Caco-2 (cell line): ENCODE results near the gene CCNQ. TPM values are rescaled to one million over a fixed set of nuclear protein-coding genes. Genes with fewer than 3 reads are reported as not detected.

Experiments
- BruUV-seq: library from RNA; stranded (reverse); fragments of 400-500 nt; replicated peaks from 2 replicates; lab custom pipeline; 2021; lab: Mats Ljungman, UMichigan
- CTCF ChIA-PET: fragments of 300-600 bp; sonication (Branson Sonifier 250); formaldehyde crosslinking; loops from one replicate; lab custom pipeline; 2022; ENCODE audit warnings: antibody characterized with exemption; lab: Charles Lee
- POLR2A ChIA-PET: fragments of 300-600 bp; sonication (Branson Sonifier 250); formaldehyde crosslinking; loops from one replicate; lab custom pipeline; 2022; ENCODE audit warnings: antibody characterized with exemption; lab: Charles Lee
- DNase-seq, 2 experiments: peaks; one replicate each; pipeline versions ENCODE4 v3.0.0 to v3.0.0-alpha.2; 2020 to 2022
- H3K27me3 ChIP-seq: replicated peaks from 2 replicates; pipeline ENCODE4 v1.6.0; 2011; ENCODE audit warnings: low read length; ENCODE audit not compliant: control insufficient read depth, insufficient read depth
- H3K36me3 ChIP-seq: 2 replicates; pipeline ENCODE4 v1.5.1; 2011; ENCODE audit warnings: low read length; ENCODE audit not compliant: control insufficient read depth, insufficient read depth
- H3K4me1 ChIP-seq: fragments of 250-450 bp; sonication (Bioruptor Pico); 2 replicates; pipeline ENCODE4 v1.5.1; 2020; ENCODE audit warnings: mild to moderate bottlenecking
- H3K4me3 ChIP-seq: 2 replicates; pipeline ENCODE4 v1.5.1; 2011; ENCODE audit warnings: low read depth, mild to moderate bottlenecking, control low read depth, low read length
- H3K9me3 ChIP-seq: fragments of 250-450 bp; sonication (Bioruptor Pico); 2 replicates; pipeline ENCODE4 v1.5.1; 2020; ENCODE audit warnings: mild to moderate bottlenecking, moderate library complexity
- H3K27ac Mint-ChIP-seq: one replicate; pipeline ENCODE4 v1.8.0; 2022; ENCODE audit warnings: mixed read lengths; ENCODE audit not compliant: unreplicated experiment
- H3K27me3 Mint-ChIP-seq: one replicate; pipeline ENCODE4 v1.8.0; 2022; ENCODE audit warnings: mixed read lengths; ENCODE audit not compliant: insufficient read depth, unreplicated experiment
- H3K36me3 Mint-ChIP-seq: one replicate; pipeline ENCODE4 v1.8.0; 2022; ENCODE audit warnings: mild to moderate bottlenecking, mixed read lengths; ENCODE audit not compliant: insufficient read depth, unreplicated experiment
- H3K4me1 Mint-ChIP-seq: one replicate; pipeline ENCODE4 v1.8.0; 2022; ENCODE audit warnings: low read depth, mixed read lengths; ENCODE audit not compliant: unreplicated experiment
- H3K4me3 Mint-ChIP-seq: one replicate; pipeline ENCODE4 v1.8.0; 2022; ENCODE audit warnings: mild to moderate bottlenecking, moderate library complexity, mixed read lengths; ENCODE audit not compliant: unreplicated experiment
- H3K9me3 Mint-ChIP-seq: one replicate; pipeline ENCODE4 v1.8.0; 2022; ENCODE audit warnings: mixed read lengths; ENCODE audit not compliant: unreplicated experiment
- CTCF ChIP-seq, 2 experiments: fragments of 200-600 bp in 1 of 2; IDR thresholded peaks; 1 replicate in 1 of 2; 2 replicates in 1 of 2; pipeline versions ENCODE4 v1.5.1 to v1.8.0; 2011 to 2022; ENCODE audit warnings: antibody characterized with exemption in 1 of 2, control low read depth in 1 of 2, inconsistent platforms in 1 of 2, low read depth in 1 of 2, low read length in 1 of 2, mild to moderate bottlenecking in 1 of 2, moderate library complexity in 1 of 2; ENCODE audit not compliant: insufficient read depth in 1 of 2, severe bottlenecking in 1 of 2, unreplicated experiment in 1 of 2
- intact Hi-C: fragments of 100-400 bp; cut with micrococcal nuclease; formaldehyde crosslinking; loops from one replicate; pipeline ENCODE4 v1.10.0; 2022; ENCODE audit not compliant: unreplicated experiment
- total RNA-seq: library from RNA; stranded (reverse); gene quantifications from 2 replicates; pipeline ENCODE4 v1.2.3, GENCODE V29; 2022

CCNQ gene
- total RNA-seq, 1 experiment from 2014 or later, result 23.8 TPM

GRCh38 chrX:153539171-153539978 is 59.6 kb downstream of the CCNQ start:
- H3K36me3 Mint-ChIP-seq, result no peaks in the 10 kb centered on the region
- Histone ChIP-seq H3K36me3 (no peaks in the 10 kb centered on the region), H3K4me1 (no peaks in the 10 kb centered on the region), H3K4me3 (no peak overlapping the region), H3K27me3 (no peaks in the 10 kb centered on the region), H3K9me3 (no peaks in the 10 kb centered on the region)
- no peaks in the 10 kb centered on the region for H3K9me3 Mint-ChIP-seq
- H3K27me3 Mint-ChIP-seq, result no peaks in the 10 kb centered on the region
- ChIA-PET CTCF (interaction anchor here (0.6 to 1.6 kb wide), 12 partner anchors 8 to 169 kb away, joined by 3 to 22 read pairs (median 3); no protein-coding TSS in a partner anchor), POLR2A (no interaction called here)
- DNase-seq, result peak; percentile 60 to 76
- BruUV-seq, result no TSS peak
- H3K27ac Mint-ChIP-seq, result no peak overlapping the region
- H3K4me1 Mint-ChIP-seq, result no peaks in the 10 kb centered on the region
- peak; percentile 59 to 91 for TF ChIP-seq CTCF (IDR thresholded peaks at IDR 0.05; ENCODE audit: insufficient read depth in 1 of 2, low read depth in 1 of 2, low read length in 1 of 2, severe bottlenecking in 1 of 2, unreplicated experiment in 1 of 2)
- intact Hi-C loops, result loop anchor here (1.0 kb wide), 1 partner anchor 129 kb away; no protein-coding TSS in a partner anchor
- H3K4me3 Mint-ChIP-seq, result no peak overlapping the region

DNA sequence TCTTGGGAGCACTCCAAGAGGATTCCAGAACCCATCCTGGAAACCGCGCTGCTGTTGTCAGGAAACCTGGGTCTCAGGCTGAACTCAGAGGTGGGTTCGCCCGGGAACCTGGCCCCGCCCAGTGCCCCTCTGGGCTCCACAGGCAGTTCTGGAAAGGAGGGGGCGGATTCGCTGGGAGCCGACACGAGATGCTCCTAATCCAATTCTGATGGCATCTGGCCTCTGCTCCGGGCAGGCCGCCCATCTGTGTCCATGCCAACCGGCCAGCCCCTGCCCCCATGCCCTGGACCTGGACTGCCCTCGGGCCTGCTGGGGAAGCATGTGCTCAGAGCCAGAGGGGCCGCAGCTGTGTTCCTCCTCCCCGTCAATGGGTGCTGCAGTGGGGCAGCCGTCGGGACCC is 60.5 kb downstream of the CCNQ start:
- Mint-ChIP-seq H3K36me3 (no peaks in the 10 kb centered on the region), H3K27ac (no peak overlapping the region), H3K27me3 (no peaks in the 10 kb centered on the region), H3K4me1 (no peaks in the 10 kb centered on the region), H3K9me3 (no peaks in the 10 kb centered on the region), H3K4me3 (no peak overlapping the region)
- Histone ChIP-seq H3K36me3 (no peaks in the 10 kb centered on the region), H3K4me1 (no peaks in the 10 kb centered on the region), H3K27me3 (no peaks in the 10 kb centered on the region), H3K9me3 (no peaks in the 10 kb centered on the region), H3K4me3 (no peak overlapping the region)
- DNase-seq, result no peak
- TF ChIP-seq CTCF (IDR thresholded peaks at IDR 0.05; ENCODE audit: insufficient read depth in 1 of 2, low read depth in 1 of 2, low read length in 1 of 2, severe bottlenecking in 1 of 2, unreplicated experiment in 1 of 2), result no peak
- ChIA-PET CTCF (interaction anchor here (0.8 to 1.6 kb wide), 2 partner anchors 11 to 69 kb away, joined by 3 to 4 read pairs; no protein-coding TSS in a partner anchor), POLR2A (no interaction called here)
- intact Hi-C loops, result no loop called here
- BruUV-seq, result no TSS peak

Other genes with a start within 250 kb of the CCNQ start
- not detected in 2 replicates for gene PNMA6E, start 197.8 kb downstream of the CCNQ start, total RNA-seq
- 0.09 and 0.16 TPM in 2 replicates for gene ZFP92, start 187.7 kb downstream of the CCNQ start, total RNA-seq
- gene TREX2, start 153.1 kb downstream of the CCNQ start, total RNA-seq, result 0.60 and 0.61 TPM in 2 replicates
- gene HAUS7, start 128.6 kb downstream of the CCNQ start, total RNA-seq, result 34.0 and 36.9 TPM in 2 replicates
- gene BGN, start 104.2 kb downstream of the CCNQ start, total RNA-seq, result 9.0 and 9.9 TPM in 2 replicates
- not detected in 2 replicates for gene ATP2B3, start 81.5 kb downstream of the CCNQ start, total RNA-seq
- 9.0 and 12.0 TPM in 2 replicates for gene DUSP9, start 48.1 kb upstream of the CCNQ start, total RNA-seq
- gene PNCK, start 74.7 kb upstream of the CCNQ start, total RNA-seq, result not detected in 2 replicates
- 8.8 and 11.2 TPM in 2 replicates for gene SLC6A8, start 88.8 kb upstream of the CCNQ start, total RNA-seq
- gene BCAP31, start 125.2 kb upstream of the CCNQ start, total RNA-seq, result 232 and 234 TPM in 2 replicates
- gene ABCD1, start 125.7 kb upstream of the CCNQ start, total RNA-seq, result 4.3 and 4.5 TPM in 2 replicates
- gene PLXNB3, start 165.1 kb upstream of the CCNQ start, total RNA-seq, result 0.16 TPM in 1 of 2 replicates, not detected in the other
- not detected in 2 replicates for gene SRPK3, start 181.9 kb upstream of the CCNQ start, total RNA-seq
- gene IDH3G, start 195.2 kb upstream of the CCNQ start, total RNA-seq, result 53.3 and 54.0 TPM in 2 replicates
- 353 and 373 TPM in 2 replicates for gene SSR4, start 195.5 kb upstream of the CCNQ start, total RNA-seq
- gene PDZD4, start 231.4 kb upstream of the CCNQ start, total RNA-seq, result 1.3 and 1.8 TPM in 2 replicates